Measurements from ENCODE around the gene FAM241A.

The FAM241A gene

DNA sequence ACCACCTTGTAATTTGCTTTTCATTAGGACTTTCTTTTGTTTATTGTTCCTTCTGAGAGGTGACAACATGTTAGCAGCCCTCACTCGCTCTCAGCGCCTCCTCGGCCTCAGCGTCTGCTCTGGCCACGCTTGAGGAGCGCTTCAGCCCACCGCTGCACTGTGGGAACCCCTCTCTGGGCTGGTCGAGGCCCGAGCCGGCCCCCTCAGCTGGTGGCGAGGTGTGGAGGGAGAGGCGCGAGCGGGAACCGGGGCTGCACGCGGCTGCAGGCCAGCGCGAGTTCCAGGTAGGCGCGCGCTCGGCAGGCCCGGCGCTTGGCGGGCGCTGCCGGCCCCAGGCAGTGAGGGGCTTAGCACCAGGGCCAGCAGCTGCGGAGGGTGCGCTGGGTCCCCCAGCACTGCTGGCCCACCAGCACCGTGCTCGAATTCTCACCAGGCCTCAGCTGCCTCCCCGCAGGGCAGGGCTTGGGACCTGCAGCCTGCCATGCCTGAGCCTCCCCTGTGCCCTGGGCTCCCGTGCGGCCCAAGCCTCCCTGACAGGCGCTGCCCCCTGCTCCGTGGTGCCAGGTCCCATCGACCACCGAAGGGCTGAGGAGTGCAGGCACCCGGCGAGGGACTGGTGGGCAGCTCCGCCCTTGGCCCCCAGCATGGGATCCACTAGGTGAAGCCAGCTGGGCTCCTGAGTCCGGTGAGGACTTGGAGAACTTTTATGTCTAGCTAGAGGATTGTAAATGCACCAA, 77.1 kb downstream of the FAM241A start:
- no peak for DNase-seq

DNA sequence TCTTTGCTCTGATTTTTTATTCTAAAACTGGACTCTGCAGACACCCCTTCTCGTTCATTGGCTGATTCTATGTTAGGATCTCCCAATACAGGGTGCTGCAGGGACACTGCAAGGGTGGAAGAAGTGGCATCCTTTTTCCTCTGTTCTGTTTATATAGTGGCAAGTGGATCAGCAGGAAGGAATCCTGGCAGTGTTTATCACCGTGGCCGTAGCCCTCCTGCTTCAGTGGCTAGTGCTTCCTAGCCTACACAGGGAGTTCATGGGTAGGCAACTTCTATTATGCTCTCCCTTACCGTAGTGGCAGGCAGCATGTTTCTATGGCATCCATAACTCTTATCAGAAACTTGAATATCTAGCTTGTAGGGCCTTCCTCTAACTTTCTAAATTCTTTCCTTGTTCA, 79.9 kb downstream of the FAM241A start:
- DNase-seq, result no peak

DNA sequence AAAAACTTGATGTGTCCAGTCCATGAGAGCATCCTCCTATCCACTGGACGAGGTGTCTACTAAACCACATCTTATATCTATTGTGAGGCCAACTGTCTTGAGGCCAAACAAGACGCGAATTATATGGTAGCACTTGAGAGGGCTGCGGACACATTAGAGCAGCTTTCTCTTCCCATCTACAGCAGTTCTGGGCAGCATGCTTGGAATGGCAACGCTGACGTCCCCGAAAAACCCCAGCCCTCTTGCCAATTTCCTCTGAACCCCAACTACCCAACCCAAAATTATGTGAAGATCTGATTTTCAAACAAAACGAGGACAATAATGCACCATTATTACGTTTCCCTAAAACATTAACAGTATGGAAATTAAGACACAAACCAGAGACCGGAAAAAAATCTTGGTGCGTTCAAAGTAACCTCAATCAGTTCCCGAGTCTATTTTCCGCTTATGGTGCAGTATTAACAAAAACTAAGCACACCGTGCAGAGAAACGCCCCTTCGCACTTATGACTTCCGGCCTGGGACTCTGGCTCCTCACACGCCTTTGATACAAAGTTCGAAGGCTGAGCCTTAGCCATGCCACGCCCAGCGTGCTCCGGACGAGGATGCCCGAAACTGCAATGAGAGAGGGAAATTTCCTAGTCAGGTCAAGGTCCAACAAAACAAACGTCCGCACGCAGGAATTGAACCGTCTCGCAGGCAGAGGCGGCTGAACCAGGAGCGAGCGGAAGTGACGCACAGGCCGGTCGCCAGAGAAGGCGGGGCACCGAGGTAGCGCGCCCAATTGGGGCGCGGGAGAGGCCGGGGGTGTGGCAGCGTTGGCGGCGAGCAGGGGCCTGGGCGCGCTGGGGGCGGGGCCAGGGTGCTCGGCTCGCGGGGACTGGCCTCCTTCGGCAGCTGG, 85.9 kb downstream of the FAM241A start:
- peak; percentile 94 for DNase-seq

DNA sequence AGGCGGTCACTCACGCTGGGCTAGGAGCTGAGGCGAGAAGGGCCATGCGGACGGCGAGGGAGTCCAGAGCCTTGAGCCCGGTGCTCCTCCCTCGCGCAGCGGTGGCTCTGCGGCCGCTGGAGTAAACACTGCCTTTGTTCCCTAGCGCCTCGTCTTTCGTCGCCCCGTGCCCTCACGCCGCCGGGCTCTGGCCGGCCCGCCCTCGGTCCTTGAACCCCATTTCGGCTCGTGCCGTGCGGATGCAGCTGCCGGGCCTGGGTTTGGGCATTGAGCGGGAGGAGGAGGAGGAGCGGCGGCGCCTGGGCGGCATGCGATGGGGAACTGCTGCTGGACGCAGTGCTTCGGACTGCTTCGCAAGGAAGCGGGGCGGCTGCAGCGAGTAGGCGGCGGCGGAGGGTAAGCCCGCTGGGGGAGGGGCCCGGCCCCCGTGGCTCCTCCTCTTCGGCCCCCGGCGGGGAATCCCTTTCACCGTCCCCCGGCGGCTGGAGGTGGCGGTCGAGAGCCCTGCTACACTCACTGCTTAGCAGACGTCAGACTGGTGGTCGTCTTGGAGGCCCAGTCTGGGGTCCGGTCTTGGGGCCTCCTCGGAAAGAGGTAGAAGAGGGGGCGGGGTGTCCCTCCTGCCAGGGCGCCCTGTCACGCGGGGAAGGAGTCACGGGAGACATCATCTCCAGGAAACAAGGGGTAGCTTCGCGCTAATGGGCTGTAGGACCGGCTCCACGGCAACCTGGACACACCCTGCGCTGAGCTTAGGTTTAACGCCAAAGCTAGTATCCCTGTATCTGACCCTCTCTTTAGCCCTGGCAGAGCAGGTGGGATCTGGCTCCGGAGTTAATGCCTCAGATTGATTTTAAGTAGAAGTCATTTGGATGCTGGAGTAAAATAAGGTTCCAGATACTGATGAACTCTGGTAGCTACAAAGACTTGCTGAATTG, 86.8 kb downstream of the FAM241A start, which contains the start of gene AP1AR:
Gene AP1AR (plus strand): TSS at position 9 of the 935 bp plus-strand sequence. CDS start 305 bp downstream, at position 314.
- DNase-seq, result peak; percentile 78

DNA sequence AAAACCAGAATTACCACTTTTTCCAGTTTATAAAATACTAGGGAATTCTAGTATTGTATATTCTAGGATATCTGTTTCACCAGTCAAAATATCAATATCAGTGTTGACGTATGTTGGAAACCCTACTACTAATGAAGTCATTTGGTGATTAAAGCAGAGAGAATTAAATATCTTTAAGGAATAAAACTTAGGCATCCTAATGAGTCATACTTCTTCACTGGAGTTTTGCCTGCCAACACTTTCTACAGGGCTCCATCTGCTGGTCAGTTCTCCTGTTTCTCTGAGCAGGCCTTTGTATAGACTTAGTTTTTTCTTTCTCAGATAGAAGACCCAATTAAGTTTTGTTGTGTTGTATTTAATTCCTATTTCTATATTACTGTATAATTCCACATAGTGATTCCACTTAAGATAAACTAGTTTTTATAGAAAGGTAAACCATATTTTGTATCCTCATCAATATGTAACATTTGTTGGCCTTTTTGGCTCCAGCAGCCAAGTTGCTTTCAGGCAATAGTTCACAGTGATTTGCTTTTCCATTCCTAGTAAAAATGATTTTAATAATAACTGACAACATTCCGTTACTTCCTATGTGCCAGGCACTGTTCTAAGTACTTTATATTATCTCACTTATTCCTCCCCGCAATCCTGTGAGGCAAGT, 89.8 kb downstream of the FAM241A start:
- DNase-seq, result peak; percentile 0

DNA sequence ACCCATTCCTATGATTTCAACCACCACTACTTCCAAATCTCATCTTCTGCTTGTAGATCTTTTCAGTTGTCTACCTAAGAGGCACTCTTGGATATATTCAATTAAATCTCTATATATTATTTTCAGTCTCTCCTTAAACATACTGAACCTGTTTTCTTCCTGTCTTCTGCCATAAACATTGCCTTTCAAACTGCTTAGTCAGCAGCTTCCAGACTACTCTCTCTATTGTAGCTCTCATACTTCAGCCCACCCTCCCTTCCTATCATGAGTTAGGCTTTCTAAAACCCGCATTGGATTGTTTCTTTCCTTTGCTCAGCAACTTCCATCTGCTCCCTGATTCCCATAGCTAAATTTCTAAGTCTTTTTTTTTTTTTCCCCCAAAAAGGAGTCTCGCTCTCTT, 90.8 kb downstream of the FAM241A start:
- DNase-seq, result no peak

DNA sequence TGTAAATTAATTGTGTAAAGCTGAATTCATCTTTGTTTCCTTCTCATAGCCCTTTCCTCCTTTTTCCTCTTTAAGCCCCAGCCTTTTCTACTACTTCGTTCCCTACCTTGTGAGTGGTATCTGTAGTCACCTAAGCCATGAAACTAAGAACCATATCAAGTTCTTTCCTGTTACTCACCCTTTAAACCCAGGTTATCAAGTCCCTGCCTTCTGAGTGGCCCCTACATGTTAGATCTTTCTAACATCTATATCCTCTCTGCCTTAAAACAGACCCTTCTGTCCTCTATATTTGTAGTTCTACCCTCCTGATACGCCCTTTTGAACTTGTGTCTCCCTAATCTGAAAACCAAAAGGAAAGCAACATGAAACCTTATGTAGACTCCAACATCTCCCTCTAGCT, 93.6 kb downstream of the FAM241A start:
- no peak for DNase-seq
